Measurements from ENCODE around the gene TEX35.
A peak's percentile ranks its signal among the peaks of the same experiment; 100 is the strongest.

The TEX35 gene

GRCh38 chr1:178521241-178521640 is 8.3 kb downstream of the TEX35 start:
- DNase-seq: no peak

GRCh38 chr1:178527117-178527516 is 14.2 kb downstream of the TEX35 start:
- no peak for DNase-seq

DNA sequence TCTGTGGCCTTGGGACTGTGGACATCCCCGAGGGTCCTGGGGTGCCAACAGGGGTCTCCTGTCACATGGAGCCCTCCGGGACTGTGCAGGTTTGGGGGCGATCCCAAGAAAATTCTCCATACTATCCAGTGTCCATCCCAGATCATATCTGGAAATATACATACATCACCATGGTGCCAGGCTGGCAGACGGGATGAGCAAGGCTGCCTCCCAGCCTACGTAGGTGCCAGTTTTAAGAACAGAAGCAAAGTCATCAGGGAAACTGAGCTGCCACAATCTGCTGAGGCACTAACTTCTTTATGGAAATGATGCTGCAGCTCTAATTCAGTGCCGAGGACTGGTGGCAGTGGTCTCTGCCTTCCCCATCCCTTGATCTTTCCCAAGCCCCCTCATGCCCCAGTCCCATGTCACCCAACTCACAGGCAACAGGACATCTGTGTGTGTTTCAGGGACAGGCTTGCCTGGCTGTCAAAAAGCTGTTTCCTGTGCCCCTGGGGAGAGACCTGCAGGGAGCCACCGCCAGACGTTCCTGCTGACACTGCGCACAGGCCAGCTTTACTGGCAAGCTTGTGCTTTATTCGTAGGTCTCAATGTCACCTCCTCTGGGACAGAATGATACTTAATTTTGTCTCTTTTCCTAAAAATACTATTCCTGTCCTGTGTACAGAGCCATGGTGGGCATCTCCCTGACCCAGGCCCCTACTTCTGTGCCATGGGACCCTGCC is 15.5 kb downstream of the TEX35 start:
- no peak for DNase-seq

- no peak for DNase-seq
These were observed 16.0 kb downstream of the TEX35 start for GRCh38 chr1:178528953-178529335.

GRCh38 chr1:178529364-178530036 is 16.6 kb downstream of the TEX35 start:
- DNase-seq: no peak

GRCh38 chr1:178530037-178530402 is 17.1 kb downstream of the TEX35 start:
- no peak for DNase-seq

- no peak for DNase-seq
These were observed 17.6 kb downstream of the TEX35 start for GRCh38 chr1:178530502-178530901.

DNA sequence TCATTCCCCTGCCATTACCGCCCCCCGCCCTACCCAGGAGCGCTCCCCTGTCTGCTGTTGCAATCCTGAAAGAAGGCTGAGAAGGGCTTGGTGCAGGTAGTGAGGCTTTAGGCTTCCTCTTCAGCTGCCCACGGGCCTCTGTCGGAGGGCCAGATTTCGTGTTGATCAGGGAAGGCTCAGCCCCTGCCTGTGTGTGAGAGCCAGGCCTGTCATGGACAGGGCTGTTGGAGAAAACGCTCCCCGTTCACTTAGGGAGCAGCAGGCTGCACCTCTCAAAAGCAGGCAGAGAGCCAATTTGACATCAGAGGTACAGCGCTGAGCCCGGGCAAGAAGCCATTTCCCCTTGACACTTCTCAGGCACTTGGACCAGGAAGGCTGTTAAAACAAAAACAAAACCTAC is 19.0 kb downstream of the TEX35 start:
- peak; percentile 77 for DNase-seq

GRCh38 chr1:178532392-178532791 is 19.5 kb downstream of the TEX35 start:
- DNase-seq: peak; percentile 77

DNA sequence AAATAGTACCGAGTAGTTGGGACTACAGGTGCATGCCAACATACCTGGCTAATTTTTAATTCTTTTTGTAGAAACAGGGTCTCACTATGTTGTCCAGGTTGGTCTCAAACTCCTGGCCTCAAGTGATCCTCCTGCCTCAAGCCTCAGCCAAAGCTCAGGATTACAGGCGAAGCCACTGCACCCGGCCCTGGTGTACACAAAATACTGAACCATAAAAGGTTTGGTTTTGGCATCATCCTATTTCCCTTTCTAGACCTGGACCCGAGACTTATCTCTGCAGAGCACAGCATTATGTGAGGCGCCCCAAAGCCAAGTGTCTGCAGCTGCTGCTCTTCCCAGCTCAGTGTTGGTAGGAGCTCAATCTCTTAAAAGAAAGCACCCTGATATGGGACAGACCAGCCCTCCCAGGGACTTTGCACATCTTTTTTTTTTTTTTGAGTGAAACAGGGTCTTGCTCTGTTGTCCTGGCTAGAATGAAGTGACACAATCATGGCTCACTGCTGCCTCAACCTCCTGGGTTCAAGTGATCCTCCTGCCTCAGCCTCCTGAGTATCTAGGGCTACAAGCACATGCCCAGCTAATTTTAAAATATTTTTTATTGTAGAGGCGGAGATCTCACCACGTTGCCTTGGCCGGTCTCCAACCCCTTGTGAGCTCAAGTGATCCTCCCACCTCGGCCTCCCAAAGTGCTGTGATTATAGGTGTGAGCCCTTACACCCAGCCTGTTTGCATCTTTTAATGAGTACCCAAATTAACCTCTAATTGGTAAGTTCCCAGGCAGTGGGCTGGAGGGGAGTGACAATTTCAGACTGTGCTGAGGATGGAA is 20.4 kb downstream of the TEX35 start:
- DNase-seq: no peak

- DNase-seq: no peak
These were observed 21.4 kb downstream of the TEX35 start for GRCh38 chr1:178534137-178534868.

- no peak for DNase-seq
These were observed 23.4 kb downstream of the TEX35 start for GRCh38 chr1:178536329-178536728.

- no peak for DNase-seq
These were observed 24.0 kb downstream of the TEX35 start for GRCh38 chr1:178536844-178537371.

DNA sequence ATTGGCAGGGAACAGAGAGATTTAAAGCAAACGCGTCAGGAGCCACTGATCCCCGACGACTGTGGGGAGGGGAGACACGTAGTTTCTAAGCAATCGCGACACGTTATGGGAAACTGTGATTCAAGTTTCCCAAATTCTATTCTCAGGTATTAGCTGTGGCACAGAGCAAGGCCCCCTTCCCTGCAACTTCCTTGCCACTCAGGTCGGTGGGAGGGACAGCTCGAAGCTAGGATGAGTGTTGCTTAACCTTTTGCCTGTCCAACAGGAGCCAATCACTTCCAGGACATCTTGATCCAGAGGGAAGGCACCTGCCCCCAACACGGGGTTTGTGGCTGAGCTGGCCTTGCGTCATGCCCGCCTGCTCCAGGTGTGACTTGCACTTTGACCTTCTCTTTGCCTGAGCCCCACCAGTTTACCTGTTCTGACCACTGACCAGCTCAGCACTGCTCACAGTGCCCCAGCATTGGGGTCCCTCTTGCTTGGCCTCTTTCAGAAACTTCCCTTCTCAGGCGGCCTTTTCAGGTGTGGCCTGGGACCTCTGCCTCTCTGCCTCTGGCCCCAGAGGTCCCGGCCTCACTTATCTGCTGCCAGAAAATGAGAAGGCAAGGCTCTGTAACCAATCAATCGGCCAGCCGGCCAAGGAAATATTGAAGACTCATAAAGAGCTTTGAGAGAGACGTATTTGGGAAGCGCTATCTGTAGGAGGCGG is 24.6 kb downstream of the TEX35 start:
- DNase-seq: no peak

GRCh38 chr1:178538192-178538916 is 25.4 kb downstream of the TEX35 start:
- DNase-seq: no peak

DNA sequence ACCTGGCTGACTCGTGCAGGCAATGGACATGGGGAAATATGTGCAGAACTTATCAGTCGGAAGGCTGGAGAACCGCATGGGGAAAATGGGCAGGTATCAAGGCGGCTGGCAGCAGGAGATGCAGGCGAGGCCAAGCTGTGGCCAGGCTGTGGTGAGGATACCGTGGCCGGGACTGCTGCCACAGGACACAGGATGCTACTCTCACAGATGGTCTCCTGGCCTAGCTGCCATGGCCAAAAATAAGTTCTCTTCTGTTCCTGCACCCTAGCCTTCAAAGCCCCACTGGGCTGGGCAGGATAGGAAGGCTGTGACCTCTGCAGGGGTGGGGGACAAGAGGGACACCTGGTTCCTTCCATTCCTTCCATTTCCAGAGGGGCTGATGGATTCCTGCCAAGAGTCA is 26.4 kb downstream of the TEX35 start:
- DNase-seq: no peak

DNA sequence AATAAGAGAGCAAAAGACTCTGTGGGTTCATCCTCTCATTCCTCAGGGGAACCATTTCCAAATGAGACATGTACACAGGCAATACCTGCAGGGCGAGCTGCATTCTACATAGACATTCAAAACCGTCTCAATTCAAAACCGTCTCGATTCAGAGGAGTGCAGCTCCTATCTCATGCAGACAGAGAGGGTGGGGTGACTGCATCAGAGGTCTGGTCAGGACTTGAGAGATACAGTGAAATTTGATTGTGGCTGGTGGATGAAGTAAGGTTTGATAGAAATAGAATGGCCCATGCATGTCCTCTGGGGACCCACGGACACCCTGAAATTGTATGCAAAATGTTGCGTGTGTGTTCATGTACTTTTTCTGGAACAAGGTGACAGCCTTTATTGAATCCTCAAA is 27.3 kb downstream of the TEX35 start:
- DNase-seq: no peak

GRCh38 chr1:178540646-178541045 is 27.7 kb downstream of the TEX35 start:
- no peak for DNase-seq

DNA sequence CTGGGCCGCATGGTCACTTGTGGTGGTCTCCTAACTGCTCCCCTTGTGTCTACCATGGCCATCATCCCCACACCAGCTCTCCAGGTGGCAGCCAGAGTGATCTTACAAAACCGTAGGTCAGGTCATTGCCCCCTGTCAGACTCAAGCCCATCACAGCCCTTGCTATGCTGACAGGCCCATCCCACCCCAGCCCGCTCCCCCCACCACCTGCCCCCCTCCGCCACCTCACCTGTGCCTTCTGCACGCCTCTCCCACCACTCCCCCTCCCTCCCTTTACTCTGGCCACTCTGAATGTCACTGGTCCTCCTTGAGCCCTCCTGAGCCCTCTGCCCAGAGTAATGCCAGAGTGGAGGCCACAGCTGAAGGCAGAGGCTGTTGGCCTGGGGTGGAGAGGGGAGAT is 28.5 kb downstream of the TEX35 start:
- no peak for DNase-seq

- peak; percentile 42 for DNase-seq
These were observed 29.1 kb downstream of the TEX35 start for GRCh38 chr1:178541829-178542553.
